Measurements from ENCODE around the gene COX6A1.
A peak's percentile ranks its signal among the peaks of the same experiment; 100 is the strongest.
"Not testable (repeated sequence)": the region's sequence is repeated elsewhere in the genome, so short reads cannot be mapped to it uniquely, and the experiment has no call there.

Gene COX6A1

GRCh38 chr12:120428597-120429229, 9.2 kb upstream of the COX6A1 start:
- DNase-seq (ENCODE audit: low read depth): no peak

DNA sequence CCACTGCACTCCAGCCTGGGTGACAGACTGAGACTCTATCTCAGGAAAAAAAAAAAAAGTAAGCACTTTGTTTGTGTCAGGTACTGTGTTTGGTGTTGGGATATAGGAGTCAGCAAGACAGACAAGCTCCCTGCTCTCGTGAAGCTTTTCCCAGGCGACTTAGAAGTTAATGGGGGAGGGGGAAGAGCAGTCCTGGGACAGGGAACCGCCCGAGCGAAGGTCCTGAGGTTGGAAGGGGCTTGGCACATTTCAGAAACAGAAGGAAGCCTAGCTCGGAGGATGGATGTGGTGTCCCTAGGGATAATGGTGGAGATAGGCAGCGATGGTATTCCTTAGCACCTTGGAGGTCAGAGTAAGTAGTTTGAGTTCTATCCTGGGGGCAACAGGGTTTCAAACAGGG, 8.5 kb upstream of the COX6A1 start:
- DNase-seq (ENCODE audit: low read depth): no peak

- DNase-seq (ENCODE audit: low read depth): no peak
These were observed 5.0 kb upstream of the COX6A1 start for GRCh38 chr12:120432772-120433525.

GRCh38 chr12:120438495-120439198, 734 bp downstream of the COX6A1 start:
- DNase-seq (ENCODE audit: low read depth): no peak

DNA sequence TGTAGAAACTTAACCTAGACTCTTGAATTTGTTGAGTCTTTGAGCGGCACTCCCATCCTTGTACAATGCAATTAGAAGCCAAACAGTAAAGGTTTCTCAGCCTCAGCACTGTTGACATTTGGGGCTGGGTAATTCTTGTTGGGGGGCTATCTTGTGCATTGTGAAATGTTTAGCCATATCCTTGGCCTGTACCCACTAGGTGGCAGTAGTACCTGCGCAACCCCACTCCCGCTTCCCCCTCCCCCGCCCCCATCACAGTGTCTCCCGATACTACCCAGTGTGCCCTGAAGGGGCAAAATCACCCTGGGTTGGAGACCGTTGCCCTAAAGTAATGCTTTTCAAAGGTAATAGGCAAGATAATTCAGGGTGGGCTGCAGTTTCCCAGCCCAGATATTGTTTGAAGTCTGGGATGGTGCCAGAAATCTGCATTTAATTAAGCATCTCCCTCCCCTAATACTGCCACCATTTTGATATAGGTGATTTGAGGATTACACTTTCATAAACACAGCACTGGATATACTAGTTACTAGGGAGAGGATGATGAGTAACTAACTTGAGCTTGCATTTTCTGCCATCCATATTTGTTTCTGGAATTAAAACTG, 1.8 kb downstream of the COX6A1 start:
- DNase-seq (ENCODE audit: low read depth): peak; percentile 72

DNA sequence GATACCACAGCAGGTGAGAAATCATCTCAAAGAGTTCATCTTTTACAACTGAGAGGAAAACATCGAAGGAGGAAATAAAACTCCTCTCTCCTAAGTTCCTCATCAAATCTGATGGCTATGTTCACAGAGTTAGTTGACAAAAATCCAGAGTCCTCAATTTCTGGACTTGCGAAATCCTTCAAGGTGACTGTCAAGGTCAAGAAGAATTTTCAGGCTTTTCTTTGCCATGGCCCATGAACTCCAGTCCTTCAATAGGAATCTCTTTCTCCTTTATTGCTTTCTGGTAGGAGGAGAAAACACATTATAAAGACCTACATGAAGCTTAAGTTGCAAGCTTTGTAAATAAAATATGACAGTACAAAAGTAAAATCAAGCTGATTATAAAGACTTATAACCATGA, 6.8 kb downstream of the COX6A1 start:
- DNase-seq (ENCODE audit: low read depth): no peak

DNA sequence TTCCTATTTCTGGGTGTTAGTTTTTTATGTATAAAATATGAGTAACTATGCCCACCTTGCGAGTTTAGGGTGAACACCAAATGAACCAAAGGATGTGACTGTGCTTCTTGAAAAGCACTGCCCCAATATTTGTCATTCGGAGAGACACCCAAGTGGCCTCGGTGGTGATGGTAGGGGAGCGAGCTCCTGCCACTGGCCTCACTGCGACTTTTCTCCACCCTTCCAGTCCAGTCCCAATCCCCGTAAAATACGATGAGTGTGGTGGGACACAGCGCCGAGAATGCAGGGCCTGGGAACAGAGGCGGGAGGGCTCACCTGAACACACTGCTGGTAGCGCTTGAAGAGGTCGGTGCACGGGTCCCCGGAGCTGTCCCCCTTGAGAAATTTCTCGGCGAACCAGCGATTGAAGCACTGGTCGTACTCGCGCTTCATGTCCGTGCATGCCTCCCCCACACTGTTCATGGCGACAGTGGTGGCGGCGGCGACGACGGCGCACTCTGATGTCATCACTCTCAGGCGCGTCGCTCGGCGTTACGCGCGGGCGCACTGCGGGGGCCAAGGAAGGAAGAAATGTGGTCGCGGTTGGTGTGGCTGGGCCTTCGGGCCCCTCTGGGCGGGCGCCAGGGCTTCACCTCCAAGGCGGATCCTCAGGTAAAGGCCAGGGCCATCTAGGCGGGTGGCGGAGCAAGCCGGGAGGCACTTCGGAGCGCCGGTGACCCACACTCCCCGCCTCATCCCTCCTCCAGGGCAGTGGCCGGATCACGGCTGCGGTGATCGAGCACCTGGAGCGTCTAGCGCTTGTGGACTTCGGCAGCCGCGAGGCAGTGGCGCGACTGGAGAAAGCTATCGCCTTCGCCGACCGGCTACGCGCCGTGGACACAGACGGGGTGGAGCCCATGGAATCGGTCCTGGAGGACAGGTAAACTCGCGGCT, 8.3 kb downstream of the COX6A1 start, which contains the start of the genes GATC and TRIAP1:
Gene GATC, plus strand, starts transcription at position 534 of the 933 bp plus-strand sequence. Its CDS starts 37 bp downstream, at position 571.
Gene TRIAP1, minus strand, starts transcription at position 474 of the 933 bp plus-strand sequence. Its CDS starts 12 bp downstream, at position 462.
- DNase-seq (ENCODE audit: low read depth): peak; percentile 78

GRCh38 chr12:120446844-120447178, 8.9 kb downstream of the COX6A1 start:
- DNase-seq (ENCODE audit: low read depth): not testable (repeated sequence)

DNA sequence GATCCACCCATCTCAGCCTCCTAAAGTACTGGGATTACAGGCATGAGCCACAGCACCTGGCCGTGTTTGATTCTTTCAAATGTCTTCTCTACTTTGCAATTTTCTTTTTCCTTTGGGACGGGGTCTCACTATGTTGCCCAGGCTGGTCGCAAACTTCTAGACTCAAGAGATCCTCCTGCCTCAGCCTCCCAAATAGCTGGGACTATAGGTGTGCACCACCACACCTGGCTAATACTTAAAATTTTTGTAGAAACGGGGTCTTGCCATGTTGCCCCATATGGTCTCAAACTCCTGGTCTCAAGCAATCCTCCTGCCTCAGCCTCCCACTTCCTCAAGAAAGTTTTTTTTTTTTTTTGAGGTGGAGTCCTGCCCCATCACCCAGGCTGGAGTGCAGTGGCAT, 10.1 kb downstream of the COX6A1 start:
- no peak for DNase-seq (ENCODE audit: low read depth)

DNA sequence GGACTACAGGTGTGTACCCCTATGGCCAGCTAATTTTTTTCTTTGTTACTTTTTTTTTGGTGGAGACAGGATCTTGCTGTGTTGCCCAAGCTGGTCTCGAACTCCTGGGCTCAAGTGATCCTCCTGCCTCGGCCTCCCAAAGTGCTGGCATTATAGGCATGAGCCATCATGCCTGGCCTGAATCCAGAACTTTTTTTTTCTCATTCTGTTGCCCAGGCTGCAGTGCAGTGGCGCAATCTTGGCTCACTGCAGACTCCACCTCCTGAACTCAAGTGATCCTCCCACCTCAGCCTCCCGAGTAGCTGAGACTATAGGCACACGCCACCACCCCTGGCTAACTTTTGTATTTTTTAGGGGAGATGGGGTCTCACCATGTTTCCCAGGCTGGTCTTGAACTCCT, 14.6 kb downstream of the COX6A1 start:
- not testable (repeated sequence) for DNase-seq (ENCODE audit: low read depth)

DNA sequence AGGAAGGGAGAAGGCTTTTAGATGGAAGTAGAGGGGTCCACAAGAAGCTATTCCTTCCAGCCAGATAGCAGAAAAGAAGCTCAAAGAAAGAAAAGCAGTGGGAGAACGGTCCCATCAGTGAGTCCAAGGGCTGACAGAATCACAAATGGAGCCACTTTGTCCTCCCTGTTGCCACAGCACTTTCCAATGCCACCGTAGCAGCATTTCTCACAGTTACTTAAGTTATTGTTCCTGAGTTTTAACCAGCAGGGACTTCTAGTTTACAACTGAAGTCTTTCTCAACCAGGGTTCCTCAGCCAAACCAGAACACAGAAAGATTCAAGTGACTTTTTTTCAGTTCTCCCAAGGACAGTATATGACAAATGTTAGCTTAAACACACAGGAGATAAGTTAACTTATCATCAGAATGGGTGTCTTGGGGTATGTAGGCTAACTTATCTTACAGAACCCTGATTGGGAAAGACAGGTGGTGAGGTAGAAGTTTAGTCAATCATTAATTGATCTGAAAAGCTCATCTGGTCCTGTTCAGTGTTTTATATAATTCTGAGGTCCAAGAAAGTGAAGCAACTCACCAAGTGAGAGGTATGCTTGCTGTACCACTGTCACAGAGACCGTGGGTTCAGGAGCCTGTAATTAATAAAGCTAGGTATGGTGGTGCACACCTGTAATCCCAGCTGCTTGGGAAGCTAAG, 15.3 kb downstream of the COX6A1 start:
- no peak for DNase-seq (ENCODE audit: low read depth)

- DNase-seq (ENCODE audit: low read depth): no peak
These were observed 16.1 kb downstream of the COX6A1 start for GRCh38 chr12:120453977-120454376.

GRCh38 chr12:120455302-120455701, 17.4 kb downstream of the COX6A1 start:
- no peak for DNase-seq (ENCODE audit: low read depth)

DNA sequence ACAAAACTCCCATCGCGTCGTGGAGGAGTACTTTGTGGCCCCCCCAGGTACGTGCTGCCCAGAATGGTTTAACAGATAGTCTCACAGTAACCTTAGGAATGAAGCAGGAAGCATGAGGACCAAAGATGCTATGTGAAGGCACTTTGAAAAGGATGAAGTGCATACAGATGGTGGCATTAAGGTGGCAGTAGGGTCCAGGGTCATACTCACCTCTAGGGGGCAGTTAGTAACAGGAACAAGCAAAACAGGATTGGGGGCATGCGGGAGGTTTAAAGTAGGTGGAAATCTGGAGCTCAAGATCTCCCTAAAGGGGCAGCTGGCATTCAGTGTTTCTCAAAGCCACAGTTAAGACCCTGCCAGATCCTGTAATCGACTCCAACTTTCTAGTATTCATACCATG, 19.2 kb downstream of the COX6A1 start:
- DNase-seq (ENCODE audit: low read depth): no peak

- no peak for DNase-seq (ENCODE audit: low read depth)
These were observed 22.2 kb downstream of the COX6A1 start for GRCh38 chr12:120460157-120460556.

GRCh38 chr12:120462099-120462640, 24.3 kb downstream of the COX6A1 start:
- DNase-seq (ENCODE audit: low read depth): no peak

DNA sequence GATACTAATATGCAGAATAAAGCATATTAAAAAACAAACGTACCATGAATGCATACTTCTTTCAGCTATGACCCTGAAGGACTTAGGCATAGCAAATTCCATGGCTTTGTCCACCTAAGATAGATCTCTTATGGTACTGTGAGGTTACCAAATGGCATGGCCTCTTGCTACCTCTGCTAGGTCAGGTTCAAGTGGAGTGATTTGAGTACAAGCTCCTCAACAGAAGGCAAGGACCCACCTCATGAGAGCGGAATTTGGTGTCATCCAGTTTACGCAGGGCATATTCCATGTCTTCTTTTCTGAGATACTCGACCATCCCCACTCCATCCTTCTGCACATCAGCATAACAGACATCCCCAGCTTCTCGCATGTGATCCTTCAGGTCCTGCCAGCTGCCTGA, 25.8 kb downstream of the COX6A1 start:
- no peak for DNase-seq (ENCODE audit: low read depth)

DNA sequence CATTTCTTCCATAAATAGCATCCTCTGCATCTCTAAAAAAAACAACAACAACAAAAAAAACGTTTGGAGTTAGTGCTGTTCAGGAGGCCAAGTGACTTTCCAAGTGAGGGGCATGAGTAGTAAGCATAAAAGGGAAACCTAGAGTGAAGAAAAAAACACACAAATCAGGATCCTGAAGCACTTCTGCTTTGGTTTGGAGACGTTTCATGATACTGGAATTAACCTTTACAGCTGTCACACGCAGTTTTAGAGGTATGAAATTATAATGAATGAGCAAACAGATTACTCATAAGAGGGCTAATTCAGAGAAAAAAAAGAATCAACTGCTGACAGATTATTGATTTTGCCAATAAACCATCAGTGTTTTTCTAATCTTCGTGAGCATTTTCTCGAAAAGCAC, 27.8 kb downstream of the COX6A1 start:
- DNase-seq (ENCODE audit: low read depth): no peak

DNA sequence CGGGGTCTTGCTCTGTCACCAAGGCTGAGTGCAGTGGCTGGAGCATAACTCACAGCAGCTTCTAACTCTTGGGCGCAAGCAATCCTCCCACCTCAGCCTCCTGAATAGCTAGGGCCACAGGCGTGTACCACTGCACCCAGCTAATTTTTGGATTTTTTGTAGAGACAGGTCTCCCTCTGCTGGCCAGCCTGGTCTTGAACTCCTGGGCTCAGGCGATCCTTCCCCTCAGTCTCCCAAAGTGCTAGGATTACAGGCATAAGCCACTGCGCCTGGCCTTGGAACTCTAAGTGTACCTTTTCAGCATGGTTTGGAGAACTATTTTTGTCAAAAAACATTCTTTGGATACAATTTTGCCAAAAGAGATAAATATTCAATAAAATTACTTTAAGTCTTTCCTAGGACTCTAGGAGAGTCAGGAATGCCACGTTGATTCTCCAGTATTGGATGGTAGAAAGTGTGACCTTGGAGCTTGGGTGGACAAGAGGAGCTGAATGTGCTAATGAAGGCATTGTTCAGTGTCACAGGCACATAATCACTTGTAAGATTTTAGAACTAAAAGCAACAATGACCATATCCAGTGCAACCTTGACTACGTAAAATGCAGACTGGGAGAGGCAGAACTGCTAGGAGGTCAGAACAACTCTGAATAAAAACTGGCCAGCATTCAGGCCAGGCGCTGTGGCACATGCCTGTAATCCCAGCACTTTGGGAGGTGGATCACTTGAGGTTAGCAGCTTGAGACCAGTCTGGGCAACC, 28.8 kb downstream of the COX6A1 start:
- peak; percentile 16 for DNase-seq (ENCODE audit: low read depth)

DNA sequence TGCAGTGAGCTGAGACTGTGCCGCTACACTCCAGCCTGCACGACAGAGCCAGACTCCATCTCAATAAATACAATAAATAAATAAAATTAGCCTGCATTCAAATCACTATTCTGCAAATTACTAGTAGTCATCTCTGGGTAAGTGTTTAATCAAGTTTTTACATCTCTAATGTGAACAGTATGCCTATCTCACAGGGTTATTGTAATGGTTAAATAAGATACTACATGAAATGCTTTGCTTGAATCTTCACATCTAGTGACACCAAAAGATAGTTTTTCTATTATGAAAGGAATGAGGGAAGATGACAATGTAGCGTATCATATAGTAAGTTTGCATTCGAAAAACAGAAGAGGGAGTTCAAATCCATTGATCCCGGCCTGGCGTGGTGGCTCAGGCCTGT, 29.5 kb downstream of the COX6A1 start:
- DNase-seq (ENCODE audit: low read depth): no peak
